Mucosa of descending colon (tissue), 3 donors: ENCODE measurements around the gene SLITRK2. TPM values are rescaled to one million over a fixed set of nuclear protein-coding genes. Genes with fewer than 3 reads are reported as not detected.

ENCODE experiments used
- ATAC-seq: fragments of 200-7000 bp; cut with Tn5 transposase; one replicate; pipeline ENCODE4 v1.9.1; 2020; ENCODE audit warnings: mild to moderate bottlenecking, moderate library complexity
- DNase-seq, 3 donors: peaks; one replicate each; pipeline ENCODE4 v3.0.0-alpha.2; 2020
- H3K36me3 ChIP-seq: fragments of 200-600 bp; one replicate; pipeline ENCODE4 v1.8.0; 2021; ENCODE audit warnings: low read depth, mild to moderate bottlenecking
- H3K4me1 ChIP-seq: fragments of 200-600 bp; one replicate; pipeline ENCODE4 v1.8.0; 2021; ENCODE audit warnings: low read depth, mild to moderate bottlenecking
- H3K4me3 ChIP-seq: fragments of 200-600 bp; one replicate; pipeline ENCODE4 v1.8.0; 2021; ENCODE audit warnings: mild to moderate bottlenecking
- H3K9me3 ChIP-seq: fragments of 200-600 bp; one replicate; pipeline ENCODE4 v1.8.0; 2021; ENCODE audit warnings: mild to moderate bottlenecking
- intact Hi-C, 2 donors: fragments of 100-400 bp; cut with DNase I in 1 of 2; cut with micrococcal nuclease in 1 of 2; formaldehyde crosslinking; loops; one replicate each; pipeline versions ENCODE4 v1.11.0 to v1.11.1; 2022; cut with DNase I, micrococcal nuclease
- long read RNA-seq, 2 donors: library from polyadenylated mRNA; unstranded; transcript quantifications; one replicate each; pipeline ENCODE4 v2.0.0, GENCODE V29; 2019 to 2021
- total RNA-seq, 3 donors: library from RNA; stranded (reverse); fragmentation: NEBNext Ultra II Directional in 2 of 3; extraction: Animal tissue kit (Norgen Biotek cat#: 25700) in 2 of 3; gene quantifications; one replicate each; pipeline versions ENCODE4 v1.2.1 to v1.2.4, GENCODE V29; 2021 to 2023
- TF ChIP-seq, protein P1 (sequence below): fragments of 200-600 bp; IDR thresholded peaks from one replicate; pipeline ENCODE4 v1.8.0; 2022; ENCODE audit warnings: antibody characterized with exemption, mild to moderate bottlenecking
- donor health status: DM: no; HTN: no; CAD: no; lungs with moderate emphysema.
- donor health status: DM: no; HTN: no; CAD: no.
- donor health status: DM: no; HTN: yes; CAD: no.

The SLITRK2 gene
- under 1 TPM; 0.05 to 0.70 (median 0.09) TPM for total RNA-seq
- long read RNA-seq, donor 1, result 0 reads
- long read RNA-seq, donor 2, result 0 reads

DNA sequence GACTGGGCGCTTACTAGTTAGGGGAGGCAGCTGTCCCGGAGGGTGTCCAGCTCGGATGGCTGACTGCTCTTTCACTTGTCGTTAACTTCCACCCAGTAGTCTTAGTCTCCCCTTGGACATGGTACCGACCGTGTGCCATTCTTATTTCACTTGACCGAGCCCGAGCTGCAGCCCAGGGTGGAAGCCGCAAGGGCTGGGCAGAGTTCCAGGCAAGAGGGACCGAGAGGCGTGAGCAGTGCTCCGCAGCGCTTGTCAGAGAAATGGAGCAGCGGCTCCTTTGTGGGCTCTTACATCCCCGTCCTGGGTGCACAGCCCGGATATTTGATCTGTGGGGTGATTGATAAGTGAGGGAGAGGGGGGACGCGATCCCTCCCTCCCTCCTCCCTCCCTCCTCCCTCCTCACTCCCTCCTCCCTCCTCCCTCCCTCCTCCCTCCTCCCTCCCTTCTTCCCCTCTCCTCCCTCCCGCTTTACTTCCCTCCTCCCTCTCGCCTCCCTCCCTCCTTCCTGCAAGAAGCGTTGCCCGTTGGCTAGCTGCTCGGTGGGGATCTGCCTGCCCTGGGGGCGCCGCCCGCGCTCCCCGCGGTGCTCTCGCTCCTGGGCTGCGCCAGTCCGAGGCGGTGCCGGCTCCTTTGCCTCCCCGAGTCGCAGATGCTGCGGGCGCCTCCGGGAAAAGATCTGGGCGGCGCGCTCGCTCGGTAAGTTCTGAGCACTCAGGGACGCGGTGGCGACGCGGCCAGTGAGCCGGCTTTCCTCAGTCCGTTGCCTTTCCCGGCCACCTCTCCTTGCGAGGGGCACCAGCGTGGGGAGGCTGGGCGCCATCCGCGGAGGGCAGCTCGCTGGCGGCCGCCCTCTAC, at the start of gene SLITRK2:
Gene SLITRK2 (plus strand): TSS at position 499 of the 855 bp plus-strand sequence. CDS start 4,597 bp downstream, outside the sequence.
- TF ChIP-seq, protein P1, sequence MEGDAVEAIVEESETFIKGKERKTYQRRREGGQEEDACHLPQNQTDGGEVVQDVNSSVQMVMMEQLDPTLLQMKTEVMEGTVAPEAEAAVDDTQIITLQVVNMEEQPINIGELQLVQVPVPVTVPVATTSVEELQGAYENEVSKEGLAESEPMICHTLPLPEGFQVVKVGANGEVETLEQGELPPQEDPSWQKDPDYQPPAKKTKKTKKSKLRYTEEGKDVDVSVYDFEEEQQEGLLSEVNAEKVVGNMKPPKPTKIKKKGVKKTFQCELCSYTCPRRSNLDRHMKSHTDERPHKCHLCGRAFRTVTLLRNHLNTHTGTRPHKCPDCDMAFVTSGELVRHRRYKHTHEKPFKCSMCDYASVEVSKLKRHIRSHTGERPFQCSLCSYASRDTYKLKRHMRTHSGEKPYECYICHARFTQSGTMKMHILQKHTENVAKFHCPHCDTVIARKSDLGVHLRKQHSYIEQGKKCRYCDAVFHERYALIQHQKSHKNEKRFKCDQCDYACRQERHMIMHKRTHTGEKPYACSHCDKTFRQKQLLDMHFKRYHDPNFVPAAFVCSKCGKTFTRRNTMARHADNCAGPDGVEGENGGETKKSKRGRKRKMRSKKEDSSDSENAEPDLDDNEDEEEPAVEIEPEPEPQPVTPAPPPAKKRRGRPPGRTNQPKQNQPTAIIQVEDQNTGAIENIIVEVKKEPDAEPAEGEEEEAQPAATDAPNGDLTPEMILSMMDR, result no peak
- Histone ChIP-seq H3K36me3 (no peaks in the 10 kb centered on the region), H3K9me3 (no peaks in the 10 kb centered on the region), H3K4me3 (no peak within 1 kb of the TSS), H3K4me1 (no peaks in the 10 kb centered on the region)
- DNase-seq, result no peak
- intact Hi-C loops, result no loop called here
- no peak for ATAC-seq

GRCh38 chrX:145773006-145773405, 44.6 kb upstream of the SLITRK2 start:
- ATAC-seq, result no peak
- no peaks in the 10 kb centered on the region for H3K4me1 ChIP-seq
- no peaks in the 10 kb centered on the region for H3K36me3 ChIP-seq
- no peak for DNase-seq
- H3K9me3 ChIP-seq, result no peaks in the 10 kb centered on the region
- intact Hi-C loops, result no loop called here
- TF ChIP-seq, protein P1, result no peak
- no peak overlapping the region for H3K4me3 ChIP-seq

DNA sequence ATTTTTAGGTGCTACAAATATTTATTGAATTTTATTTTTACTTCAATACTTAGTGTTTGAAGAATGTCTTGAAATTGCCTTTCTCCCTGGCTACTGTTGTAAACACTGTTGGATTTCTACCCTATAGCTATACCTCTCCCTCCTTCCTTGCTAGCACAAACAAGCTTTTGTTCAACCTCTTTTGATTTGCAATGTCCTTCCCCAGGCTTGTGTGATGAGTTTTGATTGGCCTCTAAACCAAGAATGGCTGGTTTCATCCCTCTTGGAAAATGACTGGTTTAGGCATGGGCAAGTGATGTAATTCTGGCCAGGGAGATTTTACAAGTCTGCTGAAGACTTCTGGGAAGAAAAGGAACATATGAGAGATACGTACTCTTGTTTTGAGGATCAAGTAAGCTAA, 25.3 kb upstream of the SLITRK2 start:
- no peak for DNase-seq
- H3K4me1 ChIP-seq, result no peaks in the 10 kb centered on the region
- H3K4me3 ChIP-seq, result no peak overlapping the region
- no peaks in the 10 kb centered on the region for H3K36me3 ChIP-seq
- no peak for ATAC-seq
- intact Hi-C loops, result no loop called here
- TF ChIP-seq, protein P1, result no peak
- H3K9me3 ChIP-seq, result no peaks in the 10 kb centered on the region

DNA sequence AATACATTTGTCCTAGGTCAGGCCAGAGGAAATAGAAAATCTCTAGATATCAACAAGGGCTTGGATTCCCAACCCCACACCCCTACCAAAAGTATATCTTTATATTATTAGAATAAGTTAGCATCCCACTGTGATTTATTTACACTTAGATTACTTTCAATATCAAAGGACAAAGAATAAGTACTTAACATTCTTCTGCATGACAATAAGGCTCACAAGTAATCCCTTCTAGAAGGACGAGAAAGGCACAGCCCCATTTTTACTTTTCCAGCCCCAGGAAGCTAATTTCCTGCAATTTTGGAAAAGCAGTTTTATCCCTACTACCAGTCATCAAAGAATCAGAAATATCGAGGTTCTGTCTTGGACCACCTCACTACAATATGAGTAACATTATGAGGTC, 14.1 kb upstream of the SLITRK2 start:
- H3K36me3 ChIP-seq, result no peaks in the 10 kb centered on the region
- no peaks in the 10 kb centered on the region for H3K4me1 ChIP-seq
- H3K4me3 ChIP-seq, result no peak overlapping the region
- intact Hi-C loops, result no loop called here
- DNase-seq (no peak), ATAC-seq (no peak)
- TF ChIP-seq, protein P1, result no peak
- H3K9me3 ChIP-seq, result no peaks in the 10 kb centered on the region

DNA sequence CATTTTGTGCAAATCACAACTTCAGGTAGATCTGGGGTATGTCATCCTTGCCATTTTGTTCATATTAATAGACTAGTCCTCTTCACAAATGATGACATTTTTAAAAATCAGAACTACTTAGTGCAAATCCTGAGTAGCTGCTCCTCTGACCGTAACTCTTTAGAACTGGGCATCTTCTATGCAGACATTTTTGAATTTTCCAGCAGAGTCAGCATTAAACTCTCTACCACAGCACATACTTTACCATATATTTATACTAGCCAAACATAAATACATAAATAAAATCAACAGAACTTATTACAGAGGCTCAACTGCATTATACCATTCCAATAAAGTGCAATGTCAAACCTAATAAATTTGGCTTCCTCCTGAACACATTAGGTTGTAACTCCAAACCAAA, 4.5 kb upstream of the SLITRK2 start:
- Histone ChIP-seq H3K4me1 (no peaks in the 10 kb centered on the region), H3K36me3 (no peaks in the 10 kb centered on the region), H3K9me3 (no peaks in the 10 kb centered on the region), H3K4me3 (no peak overlapping the region)
- TF ChIP-seq, protein P1, result no peak
- ATAC-seq, result no peak
- intact Hi-C loops, result no loop called here
- no peak for DNase-seq
